GM19238 (cell line): Measurements from ENCODE around the gene SPDYE1.
"Not testable (repeated sequence)": the region's sequence is repeated elsewhere in the genome, so short reads cannot be mapped to it uniquely, and the experiment has no call there.

Experiments
- DNase-seq: peaks from one replicate; pipeline ENCODE4 v3.0.0; 2011; ENCODE audit warnings: low spot score; ENCODE audit not compliant: insufficient read length

The SPDYE1 gene

DNA sequence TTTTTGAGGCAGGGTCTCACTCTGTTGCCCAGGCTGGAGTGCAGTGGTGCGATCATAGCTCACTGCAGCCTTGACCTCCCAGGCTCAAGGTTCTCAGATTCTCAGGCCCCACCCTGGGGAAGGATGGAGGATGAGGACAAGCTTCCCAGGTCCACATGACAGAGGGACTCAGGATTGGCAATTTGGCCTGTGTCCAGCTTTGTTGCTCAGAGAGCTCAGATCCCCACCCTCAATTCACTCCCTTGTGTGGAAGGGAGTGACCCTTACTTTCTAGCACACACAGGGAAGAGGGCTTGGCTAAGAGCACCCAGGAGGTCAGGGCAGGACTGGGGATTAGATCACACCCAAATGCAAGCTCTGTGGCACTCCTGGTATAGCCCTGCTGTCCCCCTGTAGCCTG, 6.9 kb upstream of the SPDYE1 start:
- not testable (repeated sequence) for DNase-seq

- DNase-seq: not testable (repeated sequence)
These were observed 4.8 kb upstream of the SPDYE1 start for GRCh38 chr7:43992896-43993295.

DNA sequence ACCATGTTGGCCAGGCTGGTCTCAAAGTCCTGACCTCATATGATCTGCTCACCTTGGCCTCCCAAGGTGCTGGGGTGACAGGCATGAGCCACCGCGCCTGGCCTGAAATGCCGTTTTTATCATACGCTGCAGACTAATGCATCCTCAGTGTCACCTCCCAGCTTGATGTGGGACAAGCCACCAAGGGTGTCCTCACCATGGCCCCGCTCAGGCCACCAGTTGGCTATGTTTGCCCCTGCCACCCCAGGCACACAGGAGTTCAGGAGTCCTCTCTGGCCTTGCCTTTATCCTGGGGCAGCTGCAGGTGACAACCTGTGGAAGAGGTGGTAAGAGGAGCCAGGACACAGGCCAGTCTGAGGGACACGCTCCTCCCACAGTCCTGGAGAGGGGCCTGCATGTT, 3.0 kb upstream of the SPDYE1 start:
- DNase-seq: not testable (repeated sequence)

DNA sequence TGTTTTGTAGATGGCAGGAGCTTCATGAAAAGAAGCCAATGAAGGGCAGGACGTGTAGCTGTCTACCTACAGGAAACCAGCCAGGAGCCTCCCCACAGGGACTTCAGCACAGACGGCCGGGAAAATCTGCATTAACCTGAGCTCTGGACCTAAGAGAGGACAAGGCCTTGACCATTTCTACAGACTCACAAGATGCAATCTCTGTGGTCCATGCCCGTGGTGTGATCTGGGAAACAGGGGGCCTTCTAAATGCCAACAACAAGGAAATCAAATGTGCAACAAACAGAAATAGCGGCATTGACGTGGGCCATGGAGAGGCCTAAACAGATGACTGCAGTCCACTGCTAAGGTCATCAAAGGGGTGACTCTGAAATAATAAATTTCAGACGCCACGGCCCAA, 14.4 kb downstream of the SPDYE1 start:
- DNase-seq: not testable (repeated sequence)

DNA sequence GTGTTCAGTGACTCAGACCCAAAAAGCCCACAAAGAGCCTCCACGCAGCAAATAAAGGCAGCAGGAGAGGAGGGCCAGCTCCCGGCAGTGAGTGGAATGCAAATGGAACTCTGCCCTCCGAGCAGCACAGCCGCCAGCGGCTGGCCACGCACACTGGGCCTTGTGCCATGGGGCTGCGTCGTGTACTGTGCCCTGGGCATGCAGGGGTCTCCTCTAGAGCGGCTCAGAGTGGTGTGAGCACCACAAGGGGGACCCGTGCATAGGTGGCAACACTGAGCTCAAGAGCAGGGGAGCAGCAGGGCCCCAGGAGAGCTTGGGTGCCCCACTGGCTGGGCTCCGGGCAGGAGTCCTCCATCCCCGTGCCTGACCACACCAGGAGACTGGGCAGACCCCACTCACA, 17.4 kb downstream of the SPDYE1 start:
- not testable (repeated sequence) for DNase-seq

DNA sequence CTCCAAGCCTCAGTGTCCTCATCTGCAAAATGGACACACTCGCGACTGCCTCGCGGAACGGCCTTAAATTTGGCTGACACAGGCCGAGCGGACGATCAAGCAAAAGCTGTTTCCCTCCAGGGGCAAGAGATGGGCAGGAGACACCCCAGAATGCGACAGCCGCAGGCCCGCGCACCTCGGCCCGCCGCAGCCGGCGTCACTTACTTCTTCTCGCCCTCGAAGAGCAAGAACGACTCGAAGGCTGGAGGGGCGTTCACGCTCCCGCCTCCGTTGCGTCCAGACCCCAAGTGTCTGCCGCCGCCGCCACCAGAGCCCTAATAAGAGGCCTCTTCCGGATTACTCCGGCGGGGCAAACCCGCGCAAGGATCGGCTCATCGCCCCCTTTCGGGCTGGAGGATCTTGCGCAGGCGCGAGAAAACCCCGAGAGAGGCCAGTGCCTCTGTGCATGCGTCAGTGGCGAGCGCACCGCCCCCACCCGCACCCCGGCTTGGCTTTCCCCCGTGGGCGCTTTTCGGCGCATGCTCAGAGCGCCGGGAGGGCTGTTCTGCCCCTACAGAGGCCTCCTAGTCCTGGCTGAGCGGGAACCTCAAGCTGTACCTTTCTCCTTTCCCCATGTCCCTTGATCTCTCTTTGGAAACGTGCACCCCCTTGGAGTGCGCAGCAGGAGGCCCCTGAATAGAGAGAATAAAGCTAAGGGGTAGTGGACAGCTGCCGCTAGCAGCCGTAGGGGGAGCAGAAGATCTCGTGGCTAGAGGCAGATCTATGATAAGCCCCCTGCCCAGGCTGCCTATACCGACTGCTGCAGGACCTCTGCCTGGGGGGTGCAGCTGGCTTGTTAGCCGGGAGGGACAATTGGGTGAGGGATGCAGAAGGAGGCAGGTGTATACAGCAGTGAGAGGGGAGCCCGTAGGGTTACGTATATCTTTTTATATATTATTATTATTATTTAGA, 21.4 kb downstream of the SPDYE1 start:
- DNase-seq: peak; percentile 95

- DNase-seq: not testable (repeated sequence)
These were observed 22.1 kb downstream of the SPDYE1 start for GRCh38 chr7:44019825-44020224.

DNA sequence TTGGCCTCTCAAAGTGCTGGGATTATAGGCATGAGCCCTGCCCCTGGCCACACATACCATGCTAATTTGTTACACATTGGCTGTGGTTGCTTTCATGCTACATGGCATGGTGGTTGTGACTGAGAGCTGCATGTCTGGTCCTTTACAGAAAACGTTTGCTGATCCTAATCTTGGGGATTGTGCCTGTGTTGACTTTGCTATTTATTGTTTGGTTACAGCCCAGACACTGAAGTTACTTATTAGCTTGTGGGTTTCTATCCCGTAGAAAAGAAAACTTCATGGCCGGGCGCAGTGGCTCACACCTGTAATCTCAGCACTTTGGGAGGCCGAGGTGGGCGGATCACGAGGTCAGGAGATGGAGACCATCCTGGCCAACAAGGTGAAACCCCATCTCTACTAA, 24.4 kb downstream of the SPDYE1 start:
- DNase-seq: not testable (repeated sequence)

DNA sequence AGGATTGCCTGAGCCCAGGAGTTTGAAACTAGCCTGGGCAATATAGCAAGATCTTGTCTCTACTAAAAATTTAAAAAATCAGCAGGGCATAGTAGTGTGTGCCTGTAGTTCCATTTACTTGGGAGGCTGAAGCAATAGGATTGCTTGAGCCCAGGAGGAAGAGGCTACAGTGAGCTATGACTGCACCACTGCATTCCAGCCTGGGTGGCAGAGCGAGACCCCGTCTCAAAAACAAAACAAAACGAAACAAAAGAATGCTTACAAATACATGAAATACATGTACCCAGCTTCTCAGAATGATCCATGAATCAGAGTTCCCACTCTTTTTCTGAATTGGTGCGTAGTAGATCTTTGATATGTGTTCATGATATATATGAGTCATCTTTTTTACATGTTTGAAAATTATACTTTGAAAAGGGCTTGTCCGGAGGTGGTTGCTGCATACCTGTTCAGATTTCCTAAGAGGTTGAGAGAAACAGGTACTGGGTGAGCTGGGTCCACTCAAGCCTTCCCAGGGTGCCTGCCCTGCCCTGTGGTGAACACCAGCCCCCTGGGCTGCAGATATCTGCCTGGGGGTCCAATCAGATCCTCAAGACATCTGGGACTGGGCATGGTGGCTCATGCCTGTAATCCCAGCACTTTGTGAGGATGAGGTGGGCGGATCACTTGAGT, 25.2 kb downstream of the SPDYE1 start:
- DNase-seq: not testable (repeated sequence)

- not testable (repeated sequence) for DNase-seq
These were observed 31.7 kb downstream of the SPDYE1 start for GRCh38 chr7:44029433-44029832.

GRCh38 chr7:44030029-44030428, 32.3 kb downstream of the SPDYE1 start:
- not testable (repeated sequence) for DNase-seq

GRCh38 chr7:44031319-44031718, 33.6 kb downstream of the SPDYE1 start:
- DNase-seq: not testable (repeated sequence)

DNA sequence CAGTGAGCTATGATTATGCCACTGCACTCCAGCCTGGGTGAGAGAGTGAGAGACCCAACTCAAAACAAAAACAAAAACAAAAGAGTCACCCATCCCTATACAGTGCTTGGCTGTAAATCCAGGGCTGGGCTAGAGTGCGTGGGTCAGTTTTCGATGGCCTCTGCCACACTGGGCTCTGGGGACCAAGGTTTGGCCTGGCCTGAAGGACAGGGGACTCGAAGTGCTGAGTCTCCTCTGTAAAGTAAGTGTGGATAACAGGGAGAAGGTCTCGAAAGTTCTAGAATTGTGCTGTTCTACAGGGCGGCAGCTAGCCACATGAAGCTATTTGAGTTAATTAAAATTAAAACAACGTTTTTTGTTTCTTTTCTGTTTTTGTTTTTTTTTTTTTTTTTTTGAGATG, 34.3 kb downstream of the SPDYE1 start:
- DNase-seq: not testable (repeated sequence)

DNA sequence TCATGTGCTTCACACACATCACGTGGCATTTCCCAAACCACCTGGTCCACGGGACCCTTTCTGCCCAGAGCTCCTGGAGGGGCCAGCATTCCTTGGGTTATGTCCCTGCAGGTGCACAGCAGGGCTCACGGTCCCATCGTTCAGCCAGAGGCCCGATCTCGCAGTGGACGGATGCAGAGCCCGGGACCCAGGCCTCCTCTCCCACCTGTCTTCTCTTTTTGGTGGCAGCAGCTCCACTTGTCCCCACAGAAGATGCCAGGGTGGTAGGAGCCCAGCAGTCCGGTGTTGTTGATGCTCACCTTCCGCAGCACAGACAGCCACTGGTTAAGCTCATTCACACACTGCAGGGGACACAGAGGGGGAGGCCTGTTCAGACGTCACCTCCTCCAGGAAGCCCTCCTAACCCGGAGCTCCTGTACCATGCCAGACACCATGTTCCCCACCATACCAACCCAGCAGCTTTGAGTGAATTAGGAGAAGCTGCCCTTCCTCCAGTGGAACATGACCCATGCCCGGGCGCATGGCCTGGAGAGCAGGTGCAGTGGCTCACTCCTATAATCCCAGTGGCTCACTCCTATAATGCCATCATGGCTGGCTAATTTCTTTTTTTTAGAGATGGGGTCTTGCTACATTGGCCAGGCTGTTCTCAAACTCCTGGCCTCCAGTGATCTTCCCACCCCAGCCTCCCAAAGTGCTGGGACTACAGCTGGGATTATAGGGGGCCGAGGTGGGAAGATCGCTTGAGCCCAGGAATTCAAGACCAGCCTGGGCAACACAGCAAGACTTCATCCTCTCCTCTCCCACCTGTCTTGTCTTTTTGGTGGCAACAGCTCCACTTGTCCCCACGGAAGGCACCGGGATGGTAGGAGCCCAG, 36.5 kb downstream of the SPDYE1 start:
- not testable (repeated sequence) for DNase-seq

DNA sequence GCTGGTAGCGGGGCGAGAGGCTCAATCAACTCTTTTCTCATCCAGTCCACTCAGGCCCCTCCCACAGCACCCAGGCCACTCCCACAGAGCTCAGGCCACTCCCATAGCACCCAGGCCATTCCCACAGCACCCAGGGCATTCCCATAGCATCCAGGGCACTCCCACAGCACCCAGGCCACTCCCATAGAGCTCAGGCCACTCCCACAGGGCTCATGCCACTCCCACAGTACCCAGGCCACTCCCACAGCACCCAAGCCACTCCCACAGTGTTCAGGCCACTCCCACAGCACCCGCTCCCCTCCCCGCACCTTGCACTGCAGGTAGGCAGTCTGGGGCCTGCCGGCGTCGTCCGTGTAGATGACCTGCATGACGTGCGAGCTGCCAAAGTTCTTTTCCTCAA, 38.7 kb downstream of the SPDYE1 start:
- DNase-seq: not testable (repeated sequence)

- DNase-seq: not testable (repeated sequence)
These were observed 40.3 kb downstream of the SPDYE1 start for GRCh38 chr7:44037951-44038350.

DNA sequence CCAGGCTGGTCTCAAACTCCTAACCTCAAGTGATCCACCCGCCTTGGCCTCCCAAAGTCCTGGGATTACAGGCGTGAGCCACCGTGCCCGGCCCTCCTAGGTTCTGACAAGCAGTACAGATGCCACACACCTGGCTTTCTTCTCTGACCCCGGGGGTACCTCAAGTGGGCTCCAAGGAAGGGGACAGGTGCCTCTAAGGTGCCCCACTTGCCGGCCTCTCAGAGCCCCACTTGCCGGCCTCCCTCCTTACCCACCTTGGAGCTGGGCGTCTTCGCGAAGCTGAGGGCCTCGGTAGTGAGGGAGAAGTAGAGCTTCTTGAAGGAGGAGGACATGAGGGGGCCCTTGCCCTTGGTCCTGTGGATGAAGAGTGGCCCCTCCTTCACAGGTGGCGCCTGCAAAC, 40.9 kb downstream of the SPDYE1 start:
- not testable (repeated sequence) for DNase-seq

GRCh38 chr7:44038961-44039558, 41.4 kb downstream of the SPDYE1 start:
- not testable (repeated sequence) for DNase-seq

GRCh38 chr7:44039800-44040492, 42.2 kb downstream of the SPDYE1 start:
- not testable (repeated sequence) for DNase-seq

DNA sequence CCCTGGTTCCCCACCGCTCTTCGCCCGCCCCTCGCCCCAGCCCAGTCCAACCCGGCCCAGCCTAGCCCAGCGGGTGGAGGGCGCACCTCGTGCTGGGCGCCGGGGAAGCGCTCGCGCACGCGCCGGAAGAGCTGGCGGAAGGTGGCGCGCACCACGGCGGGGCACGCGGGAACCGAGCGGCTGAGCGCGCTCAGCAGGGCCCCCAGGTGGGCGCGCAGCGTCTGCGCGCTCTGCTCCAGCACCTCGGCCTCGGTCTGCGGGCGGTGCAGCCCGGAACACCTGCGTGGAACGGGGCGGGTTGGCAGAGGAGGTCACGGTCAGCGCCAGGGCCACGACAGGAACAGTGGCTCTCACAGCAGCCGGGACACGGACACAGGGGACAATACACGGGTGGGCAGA, 42.8 kb downstream of the SPDYE1 start:
- DNase-seq: not testable (repeated sequence)
